Forelimb muscle (tissue), 1 donor: ENCODE results near the gene PAPSS2. TPM values are rescaled to one million over a fixed set of nuclear protein-coding genes. Genes with fewer than 3 reads are reported as not detected.

Source experiments
- DNase-seq: peaks from one replicate; pipeline ENCODE4 v3.0.0-alpha.2; 2013; ENCODE audit warnings: low read depth
- polyA plus RNA-seq: library from polyadenylated mRNA; unstranded; fragments of 120-200 nt; gene quantifications from one replicate; pipeline ENCODE4 v1.2.1, GENCODE V29; 2013; ENCODE audit not compliant: insufficient read length

Gene PAPSS2
- polyA plus RNA-seq, 1 donor: 7.8 TPM

DNA sequence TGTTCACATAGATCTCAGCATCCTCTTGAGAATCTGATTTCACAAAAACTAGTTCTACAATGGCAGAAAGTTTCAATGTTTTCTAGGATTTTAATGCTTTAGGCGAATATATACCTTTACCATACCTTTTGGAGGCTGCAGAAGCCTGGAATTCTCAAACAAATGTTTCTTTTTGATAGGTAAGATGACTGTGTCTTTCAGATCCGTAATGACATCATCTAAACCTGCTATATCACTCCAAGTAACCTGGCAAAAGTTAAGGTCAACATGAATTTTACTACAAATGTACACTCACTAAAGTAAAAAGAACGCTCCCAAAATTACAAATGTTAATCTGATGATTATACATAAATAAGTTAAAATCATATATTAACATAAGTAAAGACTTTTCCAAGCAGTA, 130.5 kb downstream of the PAPSS2 start:
- DNase-seq: no peak

DNA sequence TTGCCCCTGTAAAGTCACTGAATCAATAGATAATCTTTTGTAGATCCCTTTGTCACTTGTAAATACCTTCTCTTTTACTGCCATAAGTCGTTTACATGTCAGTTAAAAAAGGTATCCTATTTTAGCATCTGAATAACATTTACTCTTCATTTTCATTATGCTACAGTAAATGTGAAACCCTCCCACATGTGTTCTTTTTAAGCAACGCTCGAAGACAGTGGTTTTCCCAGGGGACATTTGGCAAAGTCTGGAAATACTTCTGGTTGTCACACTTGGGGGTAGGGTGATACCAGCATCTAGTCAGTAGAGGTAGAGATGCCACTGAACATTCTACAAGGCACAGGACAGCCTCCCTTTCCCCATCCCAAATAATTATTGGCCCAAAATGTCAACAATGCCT, 134.6 kb downstream of the PAPSS2 start:
- no peak for DNase-seq

Other genes with a start within 250 kb of the PAPSS2 start
- gene MINPP1, start 155.0 kb upstream of the PAPSS2 start, polyA plus RNA-seq: 14.8 TPM
- gene ATAD1, start 158.3 kb downstream of the PAPSS2 start, polyA plus RNA-seq: 30.3 TPM
- gene KLLN, start 203.7 kb downstream of the PAPSS2 start, polyA plus RNA-seq: 0.27 TPM
- gene PTEN, start 203.7 kb downstream of the PAPSS2 start, polyA plus RNA-seq: 39.0 TPM